T-helper 17 cell (primary cell): ENCODE measurements around the gene RNF138. TPM values are rescaled to one million over a fixed set of nuclear protein-coding genes. Genes with fewer than 3 reads are reported as not detected.

Experiments used
- ATAC-seq: fragments of 150-1000 bp; cut with Tn5 transposase; 2 replicates; pipeline ENCODE4 v1.10.0; 2021; ENCODE audit warnings: mild to moderate bottlenecking, moderate library complexity
- DNase-seq, 3 donors: peaks; one replicate each; pipeline versions ENCODE4 v3.0.0 to v3.0.0-alpha.2; 2020 to 2021
- H3K9me3 ChIP-seq: one replicate; pipeline ENCODE4 v1.7.0; 2013; ENCODE audit warnings: low read length, mild to moderate bottlenecking; ENCODE audit not compliant: control insufficient read depth, poor library complexity, severe bottlenecking
- H3K27ac Mint-ChIP-seq: one replicate; pipeline ENCODE4 v1.8.0; 2022; ENCODE audit warnings: mild to moderate bottlenecking, moderate library complexity, mixed read lengths
- H3K27me3 Mint-ChIP-seq: one replicate; pipeline ENCODE4 v1.8.0; 2022; ENCODE audit warnings: mixed read lengths
- H3K36me3 Mint-ChIP-seq: one replicate; pipeline ENCODE4 v1.8.0; 2022; ENCODE audit warnings: low read depth, mixed read lengths
- H3K4me1 Mint-ChIP-seq: one replicate; pipeline ENCODE4 v1.8.0; 2022; ENCODE audit warnings: mild to moderate bottlenecking, mixed read lengths
- H3K4me3 Mint-ChIP-seq: one replicate; pipeline ENCODE4 v1.8.0; 2022; ENCODE audit warnings: mild to moderate bottlenecking, moderate library complexity, mixed read lengths
- total RNA-seq, 4 donors: library from RNA in 2 of 4; stranded (reverse) in 2 of 4; gene quantifications; one replicate each; pipeline ENCODE4 v1.2.3 and lab custom pipeline; 2022 to 2026

The RNF138 gene
- total RNA-seq (100 to 1,000 TPM in 1 of 2 donors, 10 to 100 TPM in 1; 86.8 to 104 TPM), total RNA-seq (lab: John Stamatoyannopoulos, UW) (30.1 to 95.8 reads per million in 2 donors)

DNA sequence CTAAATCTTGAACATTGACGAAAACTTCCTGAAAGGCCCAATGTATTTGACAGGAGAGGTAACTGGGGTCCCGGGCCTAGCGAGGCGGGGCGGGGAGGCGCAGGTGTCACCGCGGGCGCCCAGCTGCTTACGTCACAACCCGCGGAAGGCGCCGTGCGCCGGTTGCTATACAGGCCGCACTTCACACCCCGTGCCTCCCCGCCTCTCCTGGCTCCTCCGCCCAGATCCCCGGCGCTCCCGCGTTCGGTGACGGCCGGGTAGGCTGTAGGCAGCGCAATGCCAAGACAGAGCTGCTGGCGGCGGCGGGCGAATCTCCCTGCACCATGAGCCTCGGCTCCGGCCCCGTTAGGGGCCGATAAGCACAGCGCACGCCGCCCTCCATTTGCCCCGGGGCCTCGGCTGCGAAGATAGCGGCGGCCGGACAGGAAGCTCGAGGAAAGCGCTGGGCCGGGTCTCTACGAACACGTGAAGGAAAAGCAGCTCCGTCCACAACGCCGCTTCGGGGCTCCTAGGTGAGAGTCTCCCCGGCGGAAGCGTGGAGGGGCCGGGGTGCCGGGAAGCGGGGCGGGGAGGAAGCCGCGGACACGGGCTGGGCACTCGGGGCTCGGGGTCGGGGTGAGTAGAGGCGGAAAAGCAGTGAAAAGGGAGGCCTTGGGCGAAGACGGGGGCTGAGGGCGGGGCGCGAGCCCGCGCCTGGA, at the start of gene RNF138:
Gene RNF138, plus strand, starts transcription at position 151 of the 698 bp plus-strand sequence. CDS start 903 bp downstream, outside the sequence.
- Mint-ChIP-seq H3K4me1 (peaks cover 41% of the 10 kb centered on the region), H3K36me3 (peaks cover 7% of the 10 kb centered on the region), H3K4me3 (peak within 1 kb of the TSS; percentile 98), H3K27me3 (no peaks in the 10 kb centered on the region), H3K27ac (peak within 1 kb of the TSS; percentile 97)
- ATAC-seq (peak; percentile 70), DNase-seq (peak; percentile 83 to 84 (median 83))
- no peaks in the 10 kb centered on the region for H3K9me3 ChIP-seq

DNA sequence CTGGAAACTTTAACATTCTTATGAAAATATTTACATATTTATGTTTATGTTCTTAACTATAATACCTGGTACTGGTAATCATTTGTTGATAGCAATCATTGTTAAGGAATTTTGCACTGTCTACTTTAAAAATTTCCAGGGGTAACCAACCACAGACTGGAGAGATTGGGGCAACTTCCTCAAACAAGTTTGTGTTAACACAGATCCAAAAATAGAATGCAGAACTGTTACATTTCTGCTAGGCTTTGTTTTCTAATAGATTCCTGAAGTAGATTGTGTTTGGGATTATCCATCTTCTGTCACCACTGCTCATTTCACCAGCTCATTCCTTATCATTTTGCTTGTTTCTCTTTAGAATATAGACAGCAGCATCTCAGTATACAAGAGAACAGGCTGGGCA, 49.3 kb upstream of the RNF138 start:
- peak overlapping the region; percentile 94 for H3K27ac Mint-ChIP-seq
- no peaks in the 10 kb centered on the region for H3K27me3 Mint-ChIP-seq
- H3K4me1 Mint-ChIP-seq = peaks cover 35% of the 10 kb centered on the region
- H3K36me3 Mint-ChIP-seq = peaks cover 8% of the 10 kb centered on the region
- peak overlapping the region; percentile 26 for H3K4me3 Mint-ChIP-seq
- H3K9me3 ChIP-seq = no peaks in the 10 kb centered on the region
- DNase-seq = no peak
- no peak for ATAC-seq

DNA sequence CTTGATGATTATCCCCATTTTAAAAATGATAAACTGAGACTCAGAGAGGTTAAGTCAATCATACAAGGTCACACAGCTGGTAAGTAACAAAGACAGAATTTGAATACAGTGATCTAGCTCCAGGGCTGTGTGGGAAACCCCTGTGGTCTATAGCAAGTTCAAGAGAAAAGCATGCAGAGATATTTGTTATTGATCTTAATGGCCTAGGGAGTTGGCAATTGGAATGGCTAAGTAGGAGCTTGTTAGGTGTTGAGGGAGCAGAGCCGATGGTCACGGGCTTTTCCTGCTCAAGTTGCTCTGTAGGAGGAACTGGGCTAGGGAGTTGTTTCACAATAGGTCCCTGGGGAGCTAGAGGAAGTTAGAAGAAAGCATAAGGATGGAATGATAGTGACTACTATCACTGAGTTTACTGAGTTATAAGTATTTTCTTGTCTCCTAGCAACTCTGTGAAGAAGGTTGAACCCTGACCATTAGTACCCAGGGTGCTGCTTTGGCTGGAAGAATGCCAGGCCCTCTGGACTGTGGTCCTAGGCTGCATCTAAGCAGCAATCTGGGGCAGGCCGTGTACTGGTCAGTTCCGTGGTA, 43.1 kb upstream of the RNF138 start:
- Mint-ChIP-seq H3K27ac (peak overlapping the region; percentile 89), H3K4me3 (peak overlapping the region; percentile 82), H3K27me3 (no peaks in the 10 kb centered on the region), H3K36me3 (peaks cover 5% of the 10 kb centered on the region), H3K4me1 (peaks cover 21% of the 10 kb centered on the region)
- ATAC-seq (peak; percentile 59), DNase-seq (no peak)
- no peaks in the 10 kb centered on the region for H3K9me3 ChIP-seq

DNA sequence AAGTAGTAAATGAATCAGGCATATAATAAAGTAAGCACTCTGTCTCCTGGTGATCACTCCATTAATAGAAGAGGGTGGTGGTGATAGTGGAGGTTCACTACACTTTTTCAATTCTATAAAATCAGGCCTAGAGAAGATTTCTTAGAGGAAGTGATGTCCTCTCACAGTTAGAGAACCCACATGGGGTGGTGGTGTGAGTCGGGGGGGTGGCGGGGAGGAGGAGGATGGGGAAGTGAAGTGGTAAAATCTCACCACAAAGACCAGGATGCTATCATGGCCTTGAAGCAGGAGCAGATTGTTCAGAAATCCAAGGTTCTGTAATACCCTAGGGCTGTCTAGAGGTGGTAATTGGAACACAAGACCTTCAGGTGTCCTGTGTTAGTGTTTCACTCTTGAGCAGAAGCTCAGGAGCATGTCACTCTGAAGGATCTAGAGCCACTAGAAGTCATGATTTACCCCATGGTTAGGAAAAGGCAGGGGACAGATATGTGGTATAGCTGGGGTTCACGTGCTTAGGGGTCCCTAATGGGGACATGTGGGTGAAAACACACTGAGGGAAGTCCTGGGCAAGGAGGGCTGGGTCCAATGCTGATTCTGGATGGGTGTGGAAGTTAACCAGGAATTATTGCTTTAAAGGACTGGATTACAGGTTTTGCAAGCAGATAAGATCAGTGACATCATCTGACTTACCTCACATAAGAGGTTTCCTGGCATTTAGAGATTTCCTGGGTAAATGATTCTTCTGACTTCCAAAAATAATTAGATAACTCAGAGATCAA, 42.1 kb upstream of the RNF138 start:
- Mint-ChIP-seq H3K27ac (peak overlapping the region; percentile 89), H3K4me1 (peaks cover 21% of the 10 kb centered on the region), H3K27me3 (no peaks in the 10 kb centered on the region), H3K4me3 (peak overlapping the region; percentile 82), H3K36me3 (peaks cover 5% of the 10 kb centered on the region)
- DNase-seq = peak in 2 of 3 donors; percentile 18 to 39
- peak; percentile 64 for ATAC-seq
- no peaks in the 10 kb centered on the region for H3K9me3 ChIP-seq

DNA sequence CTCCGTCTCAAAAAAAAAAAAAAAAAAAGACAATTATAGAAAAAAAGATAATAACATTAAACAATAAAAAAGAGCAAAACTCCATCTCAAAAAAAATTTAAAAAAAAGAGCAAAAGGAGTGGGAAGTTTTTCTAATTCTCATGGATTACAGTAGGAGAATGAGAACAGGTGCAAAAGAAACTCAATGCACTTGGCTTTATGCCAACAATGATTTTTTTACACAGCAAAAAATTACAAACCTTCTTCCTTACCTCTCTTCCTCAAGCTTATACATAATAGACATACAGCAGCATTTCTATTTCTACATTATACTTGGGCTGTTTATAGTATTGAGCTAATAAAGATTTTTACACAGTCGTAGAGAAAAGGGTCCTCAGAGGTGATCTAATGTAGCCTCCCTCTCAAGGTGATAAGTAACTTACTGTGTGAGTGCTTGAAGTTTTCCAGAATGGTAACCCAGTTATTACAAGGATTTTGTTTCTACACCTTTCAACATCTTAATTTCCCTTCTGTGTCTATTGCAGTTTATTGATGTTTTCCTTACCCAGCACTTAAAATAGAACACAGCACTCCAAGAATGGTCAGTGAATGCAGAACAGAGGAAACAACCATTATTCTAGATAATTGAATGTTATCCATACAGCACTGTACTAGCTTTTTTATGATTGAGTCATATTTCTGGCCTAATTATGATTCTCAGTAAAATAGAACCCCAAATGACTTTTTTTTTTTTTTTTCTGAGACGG, 34.9 kb upstream of the RNF138 start:
- no peak for DNase-seq
- Mint-ChIP-seq H3K36me3 (peaks cover 2% of the 10 kb centered on the region), H3K27me3 (no peaks in the 10 kb centered on the region), H3K4me1 (peaks cover 25% of the 10 kb centered on the region), H3K27ac (peak overlapping the region; percentile 32), H3K4me3 (no peak overlapping the region)
- no peak for ATAC-seq
- H3K9me3 ChIP-seq = no peaks in the 10 kb centered on the region

- Mint-ChIP-seq H3K4me1 (peaks cover 25% of the 10 kb centered on the region), H3K27ac (peak overlapping the region; percentile 32), H3K4me3 (no peak overlapping the region), H3K27me3 (no peaks in the 10 kb centered on the region), H3K36me3 (peaks cover 2% of the 10 kb centered on the region)
- H3K9me3 ChIP-seq = no peaks in the 10 kb centered on the region
- no peak for ATAC-seq
- no peak for DNase-seq
Observed at GRCh38 chr18:32057624-32058165, 34.0 kb upstream of the RNF138 start.

DNA sequence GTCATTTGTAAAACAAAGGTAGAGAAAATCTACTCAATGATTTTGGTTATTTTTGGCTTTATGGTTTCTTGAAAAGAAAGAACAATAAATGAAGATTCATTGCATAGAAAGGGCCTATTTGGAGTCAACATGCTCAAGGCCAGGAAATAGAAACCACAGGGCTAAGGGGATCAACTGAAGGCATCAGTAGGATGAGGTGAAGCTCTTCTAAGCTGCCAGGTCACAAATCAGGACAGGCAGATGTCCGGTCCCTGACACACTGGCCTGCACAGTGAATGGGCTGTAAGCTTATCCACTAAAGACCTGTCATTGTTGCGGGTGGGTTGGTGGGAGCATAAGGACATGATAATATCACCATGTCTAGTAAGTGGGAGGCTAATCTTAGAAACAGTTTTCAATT, 31.6 kb upstream of the RNF138 start:
- DNase-seq (no peak), ATAC-seq (peak; percentile 25)
- H3K9me3 ChIP-seq = no peaks in the 10 kb centered on the region
- H3K27me3 Mint-ChIP-seq = no peaks in the 10 kb centered on the region
- peak overlapping the region; percentile 78 for H3K27ac Mint-ChIP-seq
- peak overlapping the region; percentile 15 for H3K4me3 Mint-ChIP-seq
- H3K4me1 Mint-ChIP-seq = peaks cover 25% of the 10 kb centered on the region
- peaks cover 2% of the 10 kb centered on the region for H3K36me3 Mint-ChIP-seq

DNA sequence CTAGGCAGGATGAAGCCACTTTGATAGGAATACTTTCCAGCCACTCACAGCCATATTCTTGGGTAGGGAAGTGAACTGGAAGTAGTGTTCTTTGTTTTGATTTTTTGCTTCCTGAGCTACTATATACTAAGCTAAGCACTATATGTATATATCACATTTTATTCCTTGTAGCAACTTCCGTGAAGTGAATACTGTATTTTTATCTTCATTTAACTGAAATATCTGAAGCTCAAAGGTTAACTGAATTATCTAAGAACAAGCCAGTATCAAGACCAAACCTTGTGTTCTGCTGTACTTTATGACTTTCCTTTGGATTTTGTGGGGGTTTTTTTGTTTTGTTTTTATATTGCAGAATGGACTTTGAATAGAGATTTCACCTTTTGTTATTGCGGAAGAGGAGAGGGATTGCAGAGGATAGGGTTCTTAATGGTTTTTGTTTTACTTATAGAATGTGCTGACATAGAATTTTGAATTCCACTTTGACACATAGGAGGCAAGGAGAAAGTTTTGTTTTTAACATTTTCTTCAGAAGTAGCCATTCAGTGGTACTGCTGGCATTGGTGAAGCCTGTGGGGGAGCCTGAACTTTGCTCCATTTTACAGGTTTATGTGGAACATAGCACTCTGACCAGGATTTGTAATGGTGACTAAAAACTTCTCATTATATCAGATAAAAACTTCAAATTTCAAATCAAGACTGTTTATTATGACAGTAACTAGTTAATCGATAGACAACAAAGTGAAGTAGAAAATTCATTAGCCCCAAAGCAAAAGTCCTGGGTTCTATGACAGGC, 24.1 kb upstream of the RNF138 start:
- no peaks in the 10 kb centered on the region for H3K27me3 Mint-ChIP-seq
- ATAC-seq = no peak
- peaks cover 5% of the 10 kb centered on the region for H3K36me3 Mint-ChIP-seq
- no peak for DNase-seq
- H3K27ac Mint-ChIP-seq = no peak overlapping the region
- H3K4me3 Mint-ChIP-seq = no peak overlapping the region
- no peaks in the 10 kb centered on the region for H3K9me3 ChIP-seq
- H3K4me1 Mint-ChIP-seq = peaks cover 3% of the 10 kb centered on the region

DNA sequence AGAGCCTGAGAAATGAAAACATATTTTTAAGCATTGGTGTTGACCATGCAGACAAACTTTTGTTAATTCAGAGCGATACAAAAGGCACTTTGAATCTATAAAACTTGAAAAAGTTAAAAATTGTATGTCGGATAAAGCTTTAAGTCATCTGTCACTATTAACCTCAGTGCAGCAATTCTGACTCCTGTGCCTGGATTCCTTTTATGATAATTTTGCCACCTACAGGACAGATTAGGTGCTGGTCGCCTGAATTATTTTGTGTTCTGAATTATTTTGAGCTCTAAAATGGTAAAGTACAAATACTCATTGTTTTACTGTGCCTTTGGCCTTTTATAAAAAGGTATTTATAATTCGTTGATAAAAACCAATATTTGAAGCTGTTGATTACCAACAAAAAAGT, 19.4 kb upstream of the RNF138 start:
- DNase-seq (no peak), ATAC-seq (peak; percentile 81)
- peaks cover 8% of the 10 kb centered on the region for H3K36me3 Mint-ChIP-seq
- no peaks in the 10 kb centered on the region for H3K27me3 Mint-ChIP-seq
- H3K27ac Mint-ChIP-seq = peak overlapping the region; percentile 60
- no peaks in the 10 kb centered on the region for H3K9me3 ChIP-seq
- peaks cover 7% of the 10 kb centered on the region for H3K4me1 Mint-ChIP-seq
- H3K4me3 Mint-ChIP-seq = no peak overlapping the region

DNA sequence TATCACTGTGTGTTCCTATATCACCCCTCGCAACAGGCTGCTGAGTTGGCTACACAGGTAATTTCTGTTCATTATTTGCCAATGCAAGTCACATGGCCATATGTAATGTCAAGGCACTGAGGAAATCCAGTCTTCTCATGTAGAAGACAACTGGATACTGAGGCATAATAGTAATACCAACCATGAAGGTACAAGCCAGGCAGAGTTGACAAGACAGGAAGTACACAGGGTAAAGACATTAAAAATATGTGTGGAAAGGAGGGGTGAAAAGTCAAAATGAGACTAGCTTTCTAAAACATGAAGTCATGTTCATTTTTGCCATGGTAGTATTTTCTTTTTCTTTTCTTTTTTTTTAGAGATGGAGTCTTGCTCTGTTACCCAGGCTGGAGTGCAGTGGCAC, 17.5 kb upstream of the RNF138 start:
- Mint-ChIP-seq H3K4me1 (peaks cover 9% of the 10 kb centered on the region), H3K27me3 (no peaks in the 10 kb centered on the region), H3K27ac (no peak overlapping the region), H3K4me3 (no peak overlapping the region), H3K36me3 (peaks cover 8% of the 10 kb centered on the region)
- DNase-seq = no peak
- ATAC-seq = no peak
- H3K9me3 ChIP-seq = no peaks in the 10 kb centered on the region

DNA sequence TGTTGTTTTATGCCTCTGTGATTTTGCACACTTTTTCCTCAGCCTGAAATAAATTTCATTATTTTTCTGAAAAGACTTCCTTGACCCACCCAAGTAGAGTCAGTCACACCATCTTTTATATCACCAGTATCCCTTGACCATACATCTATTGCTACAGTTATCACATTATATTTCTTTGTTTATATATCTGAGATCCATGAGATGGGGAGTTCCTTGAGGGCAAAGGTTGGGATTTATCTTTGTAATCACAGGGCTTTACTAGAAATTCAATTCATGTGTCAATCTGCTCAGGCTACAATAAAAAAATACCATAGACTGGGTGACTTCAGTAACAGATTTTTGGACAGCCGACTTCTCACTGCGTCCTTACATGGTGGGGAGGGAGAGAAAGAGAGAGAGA, 12.8 kb upstream of the RNF138 start:
- H3K36me3 Mint-ChIP-seq = peaks cover 2% of the 10 kb centered on the region
- H3K9me3 ChIP-seq = no peaks in the 10 kb centered on the region
- no peak for ATAC-seq
- no peak overlapping the region for H3K4me3 Mint-ChIP-seq
- H3K27ac Mint-ChIP-seq = no peak overlapping the region
- H3K27me3 Mint-ChIP-seq = no peaks in the 10 kb centered on the region
- peaks cover 19% of the 10 kb centered on the region for H3K4me1 Mint-ChIP-seq
- no peak for DNase-seq

GRCh38 chr18:32081881-32082280, 9.8 kb upstream of the RNF138 start:
- Mint-ChIP-seq H3K36me3 (no peaks in the 10 kb centered on the region), H3K27ac (no peak overlapping the region), H3K27me3 (no peaks in the 10 kb centered on the region), H3K4me3 (no peak overlapping the region), H3K4me1 (peaks cover 31% of the 10 kb centered on the region)
- no peaks in the 10 kb centered on the region for H3K9me3 ChIP-seq
- ATAC-seq = no peak
- DNase-seq = no peak
